Progenitor cell of endocrine pancreas (in vitro differentiated cells): ENCODE data around the gene C19orf73. TPM values are rescaled to one million over a fixed set of nuclear protein-coding genes. Genes with fewer than 3 reads are reported as not detected.
A peak's percentile ranks its signal among the peaks of the same experiment; 100 is the strongest.
"Not testable (repeated sequence)": the region's sequence is repeated elsewhere in the genome, so short reads cannot be mapped to it uniquely, and the experiment has no call there.

Experiments used
- DNase-seq: peaks from one replicate; pipeline ENCODE4 v3.0.0; 2021; ENCODE audit warnings: low spot score; ENCODE audit not compliant: unreplicated experiment
- H3K27ac Mint-ChIP-seq: 2 replicates; pipeline ENCODE4 v1.8.0; 2021; ENCODE audit warnings: mild to moderate bottlenecking, moderate library complexity, mixed read lengths
- H3K27me3 Mint-ChIP-seq: 2 replicates; pipeline ENCODE4 v1.8.0; 2021; ENCODE audit warnings: mixed read lengths
- H3K36me3 Mint-ChIP-seq: 2 replicates; pipeline ENCODE4 v1.8.0; 2022; ENCODE audit warnings: mixed read lengths; ENCODE audit not compliant: insufficient read depth
- H3K4me1 Mint-ChIP-seq: 2 replicates; pipeline ENCODE4 v1.8.0; 2021; ENCODE audit warnings: low read depth, mixed read lengths
- H3K4me3 Mint-ChIP-seq: 2 replicates; pipeline ENCODE4 v1.8.0; 2021; ENCODE audit warnings: low read depth, mild to moderate bottlenecking, moderate library complexity, mixed read lengths
- H3K9me3 Mint-ChIP-seq: 2 replicates; pipeline ENCODE4 v1.8.0; 2021; ENCODE audit warnings: low read depth, mixed read lengths
- total RNA-seq: library from RNA; stranded (reverse); gene quantifications from 2 replicates; pipeline ENCODE4 v1.2.1, GENCODE V29; 2021
- TF ChIP-seq, protein P1 (sequence below): fragments of 200-600 bp; sonication (generic); IDR thresholded peaks from one replicate; pipeline ENCODE4 v1.5.0; 2021; ENCODE audit warnings: antibody characterized with exemption, mild to moderate bottlenecking; ENCODE audit not compliant: unreplicated experiment

Gene C19orf73
- total RNA-seq, 1 donor from 2014 or later: 1.5 TPM

DNA sequence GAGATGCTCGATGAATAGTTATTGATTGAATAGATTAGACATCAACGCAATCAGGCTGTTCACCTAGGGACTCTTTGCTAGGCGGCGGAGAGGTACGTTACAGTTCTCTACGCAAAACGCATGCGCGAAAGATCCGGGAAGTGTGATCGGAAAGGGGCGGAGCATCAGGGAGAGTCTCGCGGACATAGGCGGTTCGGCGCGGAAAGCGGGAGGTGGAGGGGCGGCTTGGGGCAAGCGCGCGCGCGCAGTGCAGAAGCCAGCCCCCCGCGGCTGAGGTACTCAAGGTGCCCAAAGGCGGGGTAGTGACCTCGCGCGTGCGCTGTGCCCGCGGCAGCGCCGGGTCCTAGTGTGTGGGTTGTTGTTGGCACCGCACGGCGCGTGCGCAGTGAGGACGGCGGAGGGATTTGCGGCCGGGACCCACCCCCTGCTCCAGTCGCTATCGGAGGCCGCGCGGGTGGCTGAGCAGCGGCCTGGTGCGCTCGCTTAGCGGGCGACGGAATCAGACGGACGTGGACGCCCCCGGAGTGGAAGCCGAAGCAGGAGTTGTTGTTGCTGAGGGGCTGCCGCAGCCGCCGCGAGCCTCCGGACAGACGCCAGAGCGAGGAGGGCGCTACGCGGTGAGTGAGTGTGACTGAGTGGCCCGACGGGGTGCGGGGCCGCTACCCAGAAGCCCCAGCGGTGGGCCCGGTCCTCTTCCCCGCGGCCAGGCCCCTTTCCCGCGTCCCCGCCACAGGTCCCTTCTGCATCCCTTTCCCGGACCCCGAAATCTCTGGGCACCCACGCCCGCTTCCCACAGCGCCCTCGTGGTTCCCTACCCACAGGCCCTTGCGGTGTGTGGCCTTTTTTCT lies 33.7 kb downstream of the C19orf73 start, which contains the start of gene SNRNP70:
SNRNP70 (plus strand) TSS at position 432 of the 848 bp plus-strand sequence. CDS start 964 bp downstream, outside the sequence.
- TF ChIP-seq, protein P1, sequence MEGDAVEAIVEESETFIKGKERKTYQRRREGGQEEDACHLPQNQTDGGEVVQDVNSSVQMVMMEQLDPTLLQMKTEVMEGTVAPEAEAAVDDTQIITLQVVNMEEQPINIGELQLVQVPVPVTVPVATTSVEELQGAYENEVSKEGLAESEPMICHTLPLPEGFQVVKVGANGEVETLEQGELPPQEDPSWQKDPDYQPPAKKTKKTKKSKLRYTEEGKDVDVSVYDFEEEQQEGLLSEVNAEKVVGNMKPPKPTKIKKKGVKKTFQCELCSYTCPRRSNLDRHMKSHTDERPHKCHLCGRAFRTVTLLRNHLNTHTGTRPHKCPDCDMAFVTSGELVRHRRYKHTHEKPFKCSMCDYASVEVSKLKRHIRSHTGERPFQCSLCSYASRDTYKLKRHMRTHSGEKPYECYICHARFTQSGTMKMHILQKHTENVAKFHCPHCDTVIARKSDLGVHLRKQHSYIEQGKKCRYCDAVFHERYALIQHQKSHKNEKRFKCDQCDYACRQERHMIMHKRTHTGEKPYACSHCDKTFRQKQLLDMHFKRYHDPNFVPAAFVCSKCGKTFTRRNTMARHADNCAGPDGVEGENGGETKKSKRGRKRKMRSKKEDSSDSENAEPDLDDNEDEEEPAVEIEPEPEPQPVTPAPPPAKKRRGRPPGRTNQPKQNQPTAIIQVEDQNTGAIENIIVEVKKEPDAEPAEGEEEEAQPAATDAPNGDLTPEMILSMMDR: no peak
- DNase-seq: peak; percentile 99
- Mint-ChIP-seq H3K27me3 (peaks cover 7% of the 10 kb centered on the region), H3K4me3 (peak within 1 kb of the TSS; percentile 95), H3K27ac (peak within 1 kb of the TSS; percentile 81), H3K36me3 (peaks cover 11% of the 10 kb centered on the region), H3K9me3 (no peaks in the 10 kb centered on the region), H3K4me1 (peaks cover 14% of the 10 kb centered on the region)

DNA sequence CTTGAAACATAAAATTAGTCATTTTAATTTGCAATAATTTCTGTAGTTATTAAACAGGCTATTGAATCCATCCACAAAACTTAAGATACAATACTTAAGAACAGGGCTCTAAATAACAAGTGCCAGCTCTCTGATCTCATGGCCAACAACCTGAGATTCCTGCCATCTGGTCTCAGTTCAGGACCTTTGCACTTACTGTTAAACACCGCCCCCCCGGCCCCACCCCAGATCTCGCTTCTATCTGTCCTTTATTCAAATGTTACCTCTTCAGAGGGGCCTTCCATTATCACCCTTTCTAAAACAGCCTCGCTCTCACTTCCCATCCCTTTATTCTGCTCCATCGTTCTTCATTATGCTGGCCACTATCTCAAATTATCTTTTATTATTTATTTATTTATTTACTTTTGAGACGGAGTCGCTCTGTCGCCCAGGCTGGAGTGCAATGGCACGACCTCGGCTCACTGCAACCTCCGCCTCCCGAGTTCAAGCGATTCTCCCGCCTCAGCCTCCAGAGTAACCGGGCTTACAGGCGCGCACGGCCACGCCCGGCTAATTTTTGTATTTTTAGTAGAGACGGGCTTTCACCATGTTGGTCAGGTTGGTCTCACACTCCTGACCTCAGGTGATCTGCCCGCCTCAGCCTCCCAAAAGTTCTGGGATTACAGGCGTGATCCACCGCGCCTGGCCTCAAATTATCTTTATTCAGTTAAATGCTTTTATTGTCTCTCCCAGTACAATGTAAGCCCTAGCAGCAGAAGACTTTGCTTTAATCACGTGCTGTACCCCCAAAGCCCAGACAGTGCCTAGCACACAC lies 34.5 kb downstream of the C19orf73 start:
- TF ChIP-seq, protein P1: no peak
- Mint-ChIP-seq H3K36me3 (peaks cover 9% of the 10 kb centered on the region), H3K4me3 (peak overlapping the region; percentile 95)

DNA sequence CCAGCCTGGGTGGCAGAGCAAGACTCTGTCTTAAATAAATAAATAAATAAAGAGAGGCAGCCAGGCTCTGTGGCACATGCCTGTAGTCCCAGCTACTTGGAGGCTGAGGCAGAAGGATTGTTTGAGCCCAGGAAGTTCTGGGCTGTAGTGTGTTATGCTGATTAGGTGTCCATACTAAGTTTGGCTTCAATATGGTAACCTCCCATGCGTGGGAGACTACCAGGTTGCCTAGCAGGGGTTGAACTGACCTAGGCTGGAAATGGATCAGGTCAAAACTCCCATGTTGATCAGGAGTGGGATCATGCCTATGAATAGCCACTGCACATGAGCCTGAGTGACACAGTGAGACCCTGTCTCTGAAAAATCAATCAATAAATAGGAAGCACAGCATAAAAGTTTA lies 37.7 kb downstream of the C19orf73 start:
- TF ChIP-seq, protein P1: no peak
- Mint-ChIP-seq H3K27ac (peak overlapping the region; percentile 6), H3K9me3 (no peaks in the 10 kb centered on the region), H3K4me1 (peaks cover 6% of the 10 kb centered on the region), H3K27me3 (peaks cover 14% of the 10 kb centered on the region), H3K36me3 (no peaks in the 10 kb centered on the region), H3K4me3 (no peak overlapping the region)
- no peak for DNase-seq

More for the DNA sequence above, 34.5 kb downstream of the C19orf73 start:
- H3K4me1 Mint-ChIP-seq: peaks cover 14% of the 10 kb centered on the region
- DNase-seq: no peak
- peaks cover 10% of the 10 kb centered on the region for H3K27me3 Mint-ChIP-seq
- no peaks in the 10 kb centered on the region for H3K9me3 Mint-ChIP-seq
- peak overlapping the region; percentile 81 for H3K27ac Mint-ChIP-seq

DNA sequence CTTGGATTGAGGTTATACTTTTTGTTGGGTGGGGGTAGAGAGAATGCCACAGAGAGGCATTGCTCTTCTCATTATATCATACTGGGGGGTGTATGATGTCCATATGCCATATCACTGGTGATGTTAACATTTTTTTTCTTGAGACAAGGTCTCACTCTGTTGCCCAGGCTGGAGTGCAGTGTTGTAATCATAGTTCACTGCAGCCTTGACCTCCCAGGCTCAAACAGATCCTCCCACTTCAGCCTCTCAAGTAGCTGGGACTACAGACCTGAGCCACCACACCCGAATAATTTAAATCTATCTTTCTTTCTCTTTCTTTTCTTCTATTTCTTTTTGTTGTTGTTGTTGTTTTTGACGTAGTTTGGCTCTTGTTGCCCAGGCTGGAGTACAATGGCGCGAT lies 38.6 kb downstream of the C19orf73 start:
- Mint-ChIP-seq H3K4me1 (peaks cover 1% of the 10 kb centered on the region), H3K9me3 (no peaks in the 10 kb centered on the region), H3K27me3 (peaks cover 19% of the 10 kb centered on the region), H3K36me3 (no peaks in the 10 kb centered on the region), H3K27ac (no peak overlapping the region), H3K4me3 (no peak overlapping the region)
- no peak for DNase-seq
- TF ChIP-seq, protein P1: no peak

DNA sequence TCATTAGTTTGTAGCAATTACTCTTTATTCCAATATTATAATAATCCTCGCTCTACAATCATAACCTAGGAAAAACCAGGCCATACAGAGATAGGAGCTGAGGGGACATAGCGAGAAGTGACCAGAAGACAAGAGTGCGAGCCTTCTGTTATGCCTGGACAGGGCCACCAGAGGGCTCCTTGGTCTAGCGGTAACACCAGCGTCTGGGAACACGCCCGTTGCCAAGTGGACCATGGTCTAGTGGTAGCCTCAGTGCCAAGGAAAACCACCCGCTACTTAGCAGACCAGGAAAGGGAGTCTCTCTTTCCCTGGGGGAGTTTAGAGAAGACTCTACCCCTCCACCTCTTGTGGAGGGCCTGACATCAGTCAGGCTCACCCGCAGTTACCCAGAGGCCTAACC lies 44.1 kb downstream of the C19orf73 start:
- H3K9me3 Mint-ChIP-seq, H3K27ac Mint-ChIP-seq, DNase-seq, H3K4me1 Mint-ChIP-seq, H3K36me3 Mint-ChIP-seq, H3K4me3 Mint-ChIP-seq: not testable (repeated sequence)
- peaks cover 51% of the 10 kb centered on the region for H3K27me3 Mint-ChIP-seq
- TF ChIP-seq, protein P1: peak; percentile 69
